Measurements from ENCODE around the gene PLPP2.

PLPP2 gene

DNA sequence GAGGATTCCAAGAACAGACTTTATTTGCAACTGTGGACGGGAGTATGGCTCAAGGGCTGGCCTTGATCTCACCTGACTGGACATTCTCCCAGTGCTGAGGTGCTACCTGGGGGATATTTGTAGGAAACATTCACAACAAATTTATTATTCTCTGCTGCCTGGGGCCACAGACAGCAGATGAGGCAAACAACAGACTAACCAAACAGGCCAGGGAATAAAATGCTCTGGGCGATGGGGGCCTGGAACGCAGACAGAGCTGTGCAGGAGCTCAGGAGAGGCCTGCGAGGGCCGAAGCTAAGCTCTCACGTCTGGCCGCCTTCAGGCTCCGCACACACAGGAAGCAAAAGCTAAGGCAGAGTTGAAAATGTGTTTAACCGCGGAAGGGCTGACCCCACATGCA, 7.8 kb downstream of the PLPP2 start:
- no peaks in the 10 kb centered on the region for H3K36me3 ChIP-seq (ENCODE audit: control insufficient read depth in 5 of 5, insufficient read depth in 5 of 5, low read length in 5 of 5)
- H3K4me1 ChIP-seq (ENCODE audit: control insufficient read depth in 5 of 5, insufficient read depth in 5 of 5, low read length in 5 of 5) = no peaks in the 10 kb centered on the region
- H3K27me3 ChIP-seq (ENCODE audit: control insufficient read depth in 5 of 5, insufficient read depth in 4 of 5, low read length in 5 of 5) = peaks cover 8 to 23% (median 18%) of the 10 kb centered on the region in 5 donors
- no peak overlapping the region for H3K4me3 ChIP-seq (ENCODE audit: low read depth in 1 of 5, low read length in 5 of 5)
- no peaks in the 10 kb centered on the region for H3K9me3 ChIP-seq (ENCODE audit: control insufficient read depth in 5 of 5, low read length in 5 of 5)
- H3K9ac ChIP-seq (ENCODE audit: low read length in 5 of 5) = no peak overlapping the region
- no peak overlapping the region for H3K27ac ChIP-seq (ENCODE audit: low read depth, low read length)

DNA sequence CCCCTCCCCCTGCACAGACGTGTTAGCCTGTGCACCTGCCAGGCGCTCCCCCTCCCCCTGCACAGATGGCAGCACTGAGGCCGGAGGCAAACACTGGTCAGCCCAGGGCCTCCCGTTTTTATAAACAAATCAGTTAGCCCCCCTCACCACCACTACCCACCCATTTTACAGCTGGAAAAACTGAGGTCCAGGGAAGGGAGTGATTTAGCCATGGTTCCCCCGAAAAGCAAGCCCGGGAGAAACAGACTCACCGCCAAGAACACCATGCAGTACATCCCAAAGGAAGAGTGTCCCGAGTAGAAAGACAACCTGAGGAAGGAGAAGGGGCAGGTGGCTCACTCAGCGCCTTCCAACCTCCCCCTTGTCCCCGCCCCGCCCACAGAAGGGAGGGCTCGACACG, 8.7 kb downstream of the PLPP2 start:
- H3K4me1 ChIP-seq (ENCODE audit: control insufficient read depth in 5 of 5, insufficient read depth in 5 of 5, low read length in 5 of 5) = no peaks in the 10 kb centered on the region
- no peak overlapping the region for H3K9ac ChIP-seq (ENCODE audit: low read length in 5 of 5)
- no peak overlapping the region for H3K4me3 ChIP-seq (ENCODE audit: low read depth in 1 of 5, low read length in 5 of 5)
- no peaks in the 10 kb centered on the region for H3K9me3 ChIP-seq (ENCODE audit: control insufficient read depth in 5 of 5, low read length in 5 of 5)
- peaks cover 11 to 24% (median 23%) of the 10 kb centered on the region in 5 donors for H3K27me3 ChIP-seq (ENCODE audit: control insufficient read depth in 5 of 5, insufficient read depth in 4 of 5, low read length in 5 of 5)
- no peak overlapping the region for H3K27ac ChIP-seq (ENCODE audit: low read depth, low read length)
- H3K36me3 ChIP-seq (ENCODE audit: control insufficient read depth in 5 of 5, insufficient read depth in 5 of 5, low read length in 5 of 5) = no peaks in the 10 kb centered on the region

DNA sequence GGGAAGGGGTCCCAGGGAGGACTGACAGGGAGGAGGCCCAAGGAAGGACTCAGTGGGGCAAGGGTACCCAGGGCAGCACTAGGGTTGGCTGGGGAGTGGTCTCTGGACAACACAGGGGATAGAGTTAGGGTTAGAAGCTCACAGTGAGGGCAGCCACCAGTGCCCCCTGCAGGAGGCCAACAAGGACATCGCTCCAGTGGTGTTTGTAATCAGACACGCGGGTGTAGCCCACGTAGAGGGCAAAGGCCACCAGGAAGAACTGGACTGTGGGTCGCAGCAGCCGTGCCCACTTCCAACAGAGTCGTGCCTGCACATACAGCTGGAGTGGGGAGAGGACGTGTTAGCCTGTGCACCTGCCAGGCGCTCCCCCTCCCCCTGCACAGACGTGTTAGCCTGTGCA, 9.2 kb downstream of the PLPP2 start:
- Histone ChIP-seq H3K36me3 (ENCODE audit: control insufficient read depth in 5 of 5, insufficient read depth in 5 of 5, low read length in 5 of 5) (no peaks in the 10 kb centered on the region), H3K27ac (ENCODE audit: low read depth, low read length) (no peak overlapping the region), H3K4me1 (ENCODE audit: control insufficient read depth in 5 of 5, insufficient read depth in 5 of 5, low read length in 5 of 5) (no peaks in the 10 kb centered on the region), H3K9ac (ENCODE audit: low read length in 5 of 5) (no peak overlapping the region), H3K27me3 (ENCODE audit: control insufficient read depth in 5 of 5, insufficient read depth in 4 of 5, low read length in 5 of 5) (peaks cover 15 to 29% (median 23%) of the 10 kb centered on the region in 5 donors), H3K4me3 (ENCODE audit: low read depth in 1 of 5, low read length in 5 of 5) (no peak overlapping the region), H3K9me3 (ENCODE audit: control insufficient read depth in 5 of 5, low read length in 5 of 5) (no peaks in the 10 kb centered on the region)

DNA sequence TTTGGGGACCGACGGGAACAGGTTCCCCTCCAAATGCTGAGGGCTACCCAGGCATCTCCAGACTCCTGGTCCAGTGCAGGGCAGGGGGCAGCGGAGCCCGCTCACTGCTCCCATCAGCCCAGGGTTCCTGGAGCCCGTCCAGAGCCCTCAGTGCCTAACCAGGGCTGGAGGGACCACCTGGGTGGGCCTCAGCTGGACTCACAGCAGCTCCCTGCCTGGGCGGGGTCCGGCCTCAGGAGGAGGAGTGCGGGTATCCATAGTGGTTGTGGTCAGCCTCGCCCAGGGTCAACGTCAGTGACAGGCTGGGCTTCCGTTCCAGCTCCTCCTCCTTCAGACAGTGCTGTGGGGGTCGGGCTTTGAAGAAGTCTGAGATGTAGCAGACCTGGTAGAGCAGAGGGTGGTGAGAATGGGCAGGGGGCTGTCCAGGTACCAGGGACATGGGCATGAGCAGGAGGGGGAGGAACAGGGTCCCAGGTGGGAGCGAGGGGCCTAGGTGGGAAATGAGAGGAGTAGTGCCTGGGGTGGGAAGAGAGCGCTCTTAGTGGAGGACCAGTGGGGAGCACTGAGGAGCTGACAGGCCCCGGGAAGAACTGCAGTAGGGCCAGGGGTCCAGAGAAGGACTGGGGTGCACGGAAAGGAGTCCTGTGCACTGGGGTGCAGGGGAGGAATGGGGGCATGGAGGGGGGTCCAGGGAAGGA, 9.9 kb downstream of the PLPP2 start:
- Histone ChIP-seq H3K4me1 (ENCODE audit: control insufficient read depth in 5 of 5, insufficient read depth in 5 of 5, low read length in 5 of 5) (no peaks in the 10 kb centered on the region), H3K9me3 (ENCODE audit: control insufficient read depth in 5 of 5, low read length in 5 of 5) (no peaks in the 10 kb centered on the region), H3K4me3 (ENCODE audit: low read depth in 1 of 5, low read length in 5 of 5) (no peak overlapping the region), H3K9ac (ENCODE audit: low read length in 5 of 5) (no peak overlapping the region), H3K36me3 (ENCODE audit: control insufficient read depth in 5 of 5, insufficient read depth in 5 of 5, low read length in 5 of 5) (no peaks in the 10 kb centered on the region), H3K27me3 (ENCODE audit: control insufficient read depth in 5 of 5, insufficient read depth in 4 of 5, low read length in 5 of 5) (peaks cover 15 to 31% (median 23%) of the 10 kb centered on the region in 5 donors), H3K27ac (ENCODE audit: low read depth, low read length) (no peak overlapping the region)

DNA sequence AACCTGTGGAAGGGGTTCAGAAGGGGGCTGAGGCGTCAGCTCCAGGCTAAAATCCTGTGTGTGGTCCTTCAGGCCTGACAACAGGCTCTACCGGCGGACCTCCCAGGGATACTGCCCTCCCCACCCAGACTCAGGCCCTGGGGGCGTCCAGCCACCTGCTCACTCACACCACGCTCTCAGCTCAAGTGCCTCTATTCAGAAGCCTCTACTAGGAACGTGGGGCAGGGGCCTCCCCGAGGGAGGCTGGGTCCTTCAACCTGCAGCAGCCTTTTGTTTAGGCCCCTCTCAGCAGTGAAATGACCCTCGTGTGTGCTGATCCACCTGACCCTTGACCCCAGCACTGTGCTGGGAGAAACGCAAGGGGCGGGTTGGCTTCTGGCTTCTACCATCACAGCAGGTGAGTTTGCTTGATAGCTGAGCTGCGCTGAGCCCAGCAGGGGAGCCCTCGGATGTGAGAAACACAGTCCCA, 10.6 kb downstream of the PLPP2 start:
- peaks cover 15 to 31% (median 23%) of the 10 kb centered on the region in 5 donors for H3K27me3 ChIP-seq (ENCODE audit: control insufficient read depth in 5 of 5, insufficient read depth in 4 of 5, low read length in 5 of 5)
- no peaks in the 10 kb centered on the region for H3K36me3 ChIP-seq (ENCODE audit: control insufficient read depth in 5 of 5, insufficient read depth in 5 of 5, low read length in 5 of 5)
- no peak overlapping the region for H3K4me3 ChIP-seq (ENCODE audit: low read depth in 1 of 5, low read length in 5 of 5)
- H3K9me3 ChIP-seq (ENCODE audit: control insufficient read depth in 5 of 5, low read length in 5 of 5) = no peaks in the 10 kb centered on the region
- H3K27ac ChIP-seq (ENCODE audit: low read depth, low read length) = no peak overlapping the region
- no peak overlapping the region for H3K9ac ChIP-seq (ENCODE audit: low read length in 5 of 5)
- no peaks in the 10 kb centered on the region for H3K4me1 ChIP-seq (ENCODE audit: control insufficient read depth in 5 of 5, insufficient read depth in 5 of 5, low read length in 5 of 5)

DNA sequence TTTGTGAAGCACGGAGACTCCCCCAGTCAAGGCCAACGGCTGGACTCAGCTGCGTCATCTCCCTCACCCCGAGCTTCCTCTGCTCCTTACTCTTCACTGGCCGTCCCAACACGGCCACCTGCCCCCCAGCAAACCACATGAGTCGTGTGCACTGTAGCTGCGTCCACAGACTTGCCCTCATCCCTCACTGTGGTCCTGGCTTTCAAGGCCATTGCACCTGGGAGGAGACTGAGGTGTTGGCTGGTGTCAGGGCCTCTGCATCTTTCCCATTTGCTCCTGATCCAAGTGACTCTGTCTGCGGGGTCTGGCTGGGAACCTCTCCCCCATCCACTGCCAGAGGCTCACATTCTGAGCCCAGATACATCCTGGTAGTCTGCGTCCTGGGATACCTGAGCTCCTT, 11.5 kb downstream of the PLPP2 start:
- no peak overlapping the region for H3K4me3 ChIP-seq (ENCODE audit: low read depth in 1 of 5, low read length in 5 of 5)
- no peaks in the 10 kb centered on the region for H3K9me3 ChIP-seq (ENCODE audit: control insufficient read depth in 5 of 5, low read length in 5 of 5)
- H3K9ac ChIP-seq (ENCODE audit: low read length in 5 of 5) = no peak overlapping the region
- H3K27ac ChIP-seq (ENCODE audit: low read depth, low read length) = no peak overlapping the region
- H3K36me3 ChIP-seq (ENCODE audit: control insufficient read depth in 5 of 5, insufficient read depth in 5 of 5, low read length in 5 of 5) = no peaks in the 10 kb centered on the region
- H3K4me1 ChIP-seq (ENCODE audit: control insufficient read depth in 5 of 5, insufficient read depth in 5 of 5, low read length in 5 of 5) = no peaks in the 10 kb centered on the region
- peaks cover 15 to 31% (median 23%) of the 10 kb centered on the region in 5 donors for H3K27me3 ChIP-seq (ENCODE audit: control insufficient read depth in 5 of 5, insufficient read depth in 4 of 5, low read length in 5 of 5)

DNA sequence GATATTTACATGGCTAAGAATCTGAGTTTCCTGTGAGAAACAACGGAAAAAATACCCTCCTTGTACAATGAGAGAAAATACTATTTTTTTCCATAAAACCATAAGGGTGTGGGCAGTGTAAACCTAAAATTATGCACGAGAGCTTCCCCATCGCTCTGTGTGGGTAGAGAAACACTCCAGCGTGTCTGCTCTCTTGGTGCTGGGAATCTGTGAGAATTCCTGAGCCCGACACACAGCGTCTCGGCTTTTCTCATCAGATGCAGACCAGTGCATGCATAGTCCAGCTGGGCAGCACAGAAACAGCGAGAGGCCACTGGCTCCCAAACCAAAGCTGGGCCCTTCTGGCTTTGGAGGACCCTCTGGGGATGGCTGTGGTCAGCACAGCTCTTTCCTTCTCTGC, 12.0 kb downstream of the PLPP2 start:
- Histone ChIP-seq H3K9ac (ENCODE audit: low read length in 5 of 5) (no peak overlapping the region), H3K4me3 (ENCODE audit: low read depth in 1 of 5, low read length in 5 of 5) (no peak overlapping the region), H3K4me1 (ENCODE audit: control insufficient read depth in 5 of 5, insufficient read depth in 5 of 5, low read length in 5 of 5) (no peaks in the 10 kb centered on the region), H3K27ac (ENCODE audit: low read depth, low read length) (no peak overlapping the region), H3K9me3 (ENCODE audit: control insufficient read depth in 5 of 5, low read length in 5 of 5) (no peaks in the 10 kb centered on the region), H3K36me3 (ENCODE audit: control insufficient read depth in 5 of 5, insufficient read depth in 5 of 5, low read length in 5 of 5) (no peaks in the 10 kb centered on the region), H3K27me3 (ENCODE audit: control insufficient read depth in 5 of 5, insufficient read depth in 4 of 5, low read length in 5 of 5) (peaks cover 15 to 31% (median 23%) of the 10 kb centered on the region in 5 donors)

DNA sequence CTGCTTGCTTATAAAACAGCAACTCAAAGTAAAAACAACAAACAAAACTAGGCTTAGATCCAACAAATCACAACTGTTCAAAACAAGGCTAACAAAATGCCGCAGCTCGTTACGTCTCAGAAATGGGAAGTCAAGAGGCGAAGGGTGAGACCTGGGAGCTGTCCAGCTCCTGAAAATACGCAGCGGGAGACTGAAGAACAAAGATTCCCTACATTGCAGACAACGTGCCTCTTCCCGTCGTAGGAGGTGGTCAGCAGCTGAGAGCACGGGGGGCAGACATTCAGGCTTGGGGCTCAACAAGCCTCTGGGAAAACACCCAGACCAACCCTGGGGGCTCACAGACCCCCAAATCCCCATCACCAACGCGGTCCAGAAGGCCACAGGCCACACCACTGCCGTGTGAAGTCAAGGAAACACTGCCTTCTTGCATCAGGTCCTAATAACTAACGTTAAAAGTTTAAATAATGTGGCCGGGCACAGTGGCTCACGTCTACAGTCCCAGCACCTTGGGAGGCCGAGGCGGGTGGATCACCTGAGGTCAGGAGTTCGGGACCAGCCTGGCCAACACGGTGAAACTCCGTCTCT, 13.5 kb downstream of the PLPP2 start:
- Histone ChIP-seq H3K27ac (ENCODE audit: low read depth, low read length) (no peak overlapping the region), H3K4me1 (ENCODE audit: control insufficient read depth in 5 of 5, insufficient read depth in 5 of 5, low read length in 5 of 5) (no peaks in the 10 kb centered on the region), H3K9me3 (ENCODE audit: control insufficient read depth in 5 of 5, low read length in 5 of 5) (no peaks in the 10 kb centered on the region), H3K36me3 (ENCODE audit: control insufficient read depth in 5 of 5, insufficient read depth in 5 of 5, low read length in 5 of 5) (no peaks in the 10 kb centered on the region), H3K9ac (ENCODE audit: low read length in 5 of 5) (no peak overlapping the region), H3K4me3 (ENCODE audit: low read depth in 1 of 5, low read length in 5 of 5) (no peak overlapping the region), H3K27me3 (ENCODE audit: control insufficient read depth in 5 of 5, insufficient read depth in 4 of 5, low read length in 5 of 5) (peaks cover 15 to 31% (median 19%) of the 10 kb centered on the region in 5 donors)

DNA sequence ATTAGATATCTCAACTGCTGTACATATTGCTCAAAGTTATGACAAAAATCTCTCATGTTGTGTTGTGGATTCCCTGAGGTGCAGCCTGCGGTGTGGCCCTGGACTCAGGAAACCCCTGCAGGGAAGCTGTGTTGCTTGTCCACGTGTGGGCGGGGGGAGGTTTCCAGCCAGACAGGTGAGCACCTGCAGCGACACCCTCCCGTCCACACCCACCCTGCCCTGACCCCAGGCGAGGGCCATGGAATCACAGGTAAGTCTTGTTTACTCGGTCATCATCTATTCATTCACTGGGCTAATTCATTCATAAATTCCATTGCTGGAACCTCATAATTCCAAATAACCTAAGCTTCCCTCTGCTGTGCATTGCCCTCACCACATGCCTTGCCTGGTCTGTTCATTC, 14.1 kb downstream of the PLPP2 start:
- no peak overlapping the region for H3K9ac ChIP-seq (ENCODE audit: low read length in 5 of 5)
- no peaks in the 10 kb centered on the region for H3K36me3 ChIP-seq (ENCODE audit: control insufficient read depth in 5 of 5, insufficient read depth in 5 of 5, low read length in 5 of 5)
- H3K4me1 ChIP-seq (ENCODE audit: control insufficient read depth in 5 of 5, insufficient read depth in 5 of 5, low read length in 5 of 5) = no peaks in the 10 kb centered on the region
- H3K27me3 ChIP-seq (ENCODE audit: control insufficient read depth in 5 of 5, insufficient read depth in 4 of 5, low read length in 5 of 5) = peaks cover 16 to 31% (median 19%) of the 10 kb centered on the region in 5 donors
- H3K27ac ChIP-seq (ENCODE audit: low read depth, low read length) = no peak overlapping the region
- no peaks in the 10 kb centered on the region for H3K9me3 ChIP-seq (ENCODE audit: control insufficient read depth in 5 of 5, low read length in 5 of 5)
- H3K4me3 ChIP-seq (ENCODE audit: low read depth in 1 of 5, low read length in 5 of 5) = no peak overlapping the region

DNA sequence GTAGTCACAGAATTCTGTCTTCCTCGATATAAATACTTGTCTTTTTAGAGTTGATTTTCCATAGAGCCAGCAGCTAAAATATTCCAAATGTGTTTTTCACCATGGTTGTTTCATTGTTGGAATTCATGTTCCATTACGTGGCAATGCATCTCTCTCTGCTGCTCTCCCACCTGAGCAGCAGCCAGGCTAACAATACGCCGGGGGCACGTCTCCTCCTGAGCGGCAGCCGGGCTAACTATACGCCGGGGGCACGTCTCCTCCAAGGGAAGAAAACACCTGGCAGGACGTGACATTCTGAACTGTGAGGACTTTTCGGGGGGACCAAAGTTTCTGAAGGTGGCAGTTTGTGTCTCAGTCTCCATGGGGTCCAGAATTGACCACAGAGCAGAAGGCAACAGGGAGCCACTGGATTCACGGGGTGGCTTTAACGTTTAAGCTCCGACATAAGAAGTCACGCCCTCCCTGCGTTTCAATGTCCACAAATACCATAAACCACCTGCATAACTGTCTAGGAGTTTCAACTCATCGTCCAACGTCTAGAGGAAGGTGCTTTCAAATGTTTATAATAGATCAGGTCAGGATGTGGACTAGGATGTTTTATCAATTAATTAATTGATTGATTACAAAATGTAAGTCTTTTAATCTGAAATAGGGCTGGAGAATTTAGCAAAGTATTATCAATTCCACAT, 15.1 kb downstream of the PLPP2 start:
- H3K9me3 ChIP-seq (ENCODE audit: control insufficient read depth in 5 of 5, low read length in 5 of 5) = no peaks in the 10 kb centered on the region

More for the DNA sequence above, 15.1 kb downstream of the PLPP2 start:
- no peaks in the 10 kb centered on the region for H3K36me3 ChIP-seq (ENCODE audit: control insufficient read depth in 5 of 5, insufficient read depth in 5 of 5, low read length in 5 of 5)
- no peak overlapping the region for H3K27ac ChIP-seq (ENCODE audit: low read depth, low read length)
- no peaks in the 10 kb centered on the region for H3K4me1 ChIP-seq (ENCODE audit: control insufficient read depth in 5 of 5, insufficient read depth in 5 of 5, low read length in 5 of 5)
- peaks cover 13 to 31% (median 17%) of the 10 kb centered on the region in 5 donors for H3K27me3 ChIP-seq (ENCODE audit: control insufficient read depth in 5 of 5, insufficient read depth in 4 of 5, low read length in 5 of 5)
- no peak overlapping the region for H3K4me3 ChIP-seq (ENCODE audit: low read depth in 1 of 5, low read length in 5 of 5)
- no peak overlapping the region for H3K9ac ChIP-seq (ENCODE audit: low read length in 5 of 5)

All from subcutaneous abdominal adipose tissue (tissue), 5 donors.